K562 (cell line): ENCODE results near the gene ZCCHC24. TPM values are rescaled to one million over a fixed set of nuclear protein-coding genes. Genes with fewer than 3 reads are reported as not detected.

ENCODE experiments used
- ATF7 ChIP-seq: fragments of 450-650 bp; IDR thresholded peaks from 2 replicates; pipeline ENCODE4 v1.7.1; 2014; ENCODE audit warnings: mild to moderate bottlenecking, moderate library complexity
- CBFA2T3 ChIP-seq: fragments of 450-650 bp; IDR thresholded peaks from 2 replicates; pipeline ENCODE4 v1.6.1; 2017
- ELF2 ChIP-seq: fragments of 250-450 bp; sonication (Bioruptor Pico); IDR thresholded peaks from 2 replicates; pipeline ENCODE4 v1.5.0; 2021; ENCODE audit warnings: mild to moderate bottlenecking
- FOSL1 ChIP-seq: fragments of 200-800 bp; sonication (Bioruptor generic); conservative IDR thresholded peaks from 2 replicates; pipeline ENCODE4 v1.6.1; 2016; ENCODE audit warnings: missing genetic modification characterization, missing compliant biosample characterization
- GABPB1 ChIP-seq: sonication (generic); formaldehyde crosslinking; IDR thresholded peaks from 2 replicates; pipeline ENCODE4 v1.8.0; 2022; ENCODE audit warnings: mild to moderate bottlenecking, missing genetic modification reagents
- JUN ChIP-seq, 2 experiments: sonication (generic) in 1 of 2; formaldehyde crosslinking in 1 of 2; IDR thresholded peaks; 2 replicates each; pipeline versions ENCODE4 v1.6.1 to v1.8.0; 2012 to 2022; ENCODE audit warnings: borderline replicate concordance in 2 of 2, mild to moderate bottlenecking in 2 of 2, improper control_type of control experiment in 1 of 2, low read depth in 1 of 2, low read length in 1 of 2, missing genetic modification reagents in 1 of 2
- MAZ ChIP-seq, 2 experiments: fragments of 450-650 bp in 1 of 2; sonication (generic) in 1 of 2; formaldehyde crosslinking; IDR thresholded peaks in 1 of 2; conservative IDR thresholded peaks in 1 of 2; 2 replicates each; pipeline versions ENCODE4 v1.4.0 to v1.5.0; 2020; ENCODE audit warnings: mild to moderate bottlenecking in 1 of 2, missing genetic modification reagents in 1 of 2
- MED1 ChIP-seq: sonication (generic); formaldehyde crosslinking; IDR thresholded peaks from 2 replicates; pipeline ENCODE4 v1.8.1; 2023; ENCODE audit warnings: missing genetic modification reagents, borderline replicate concordance
- POLR2A ChIP-seq: fragments of 450-650 bp; conservative IDR thresholded peaks from 2 replicates; pipeline ENCODE4 v1.6.1; 2016
- TAF9B ChIP-seq: fragments of 450-650 bp; IDR thresholded peaks from 2 replicates; pipeline ENCODE4 v1.6.1; 2018; ENCODE audit warnings: mild to moderate bottlenecking; ENCODE audit not compliant: partially characterized antibody
- ZBTB26 ChIP-seq: fragments of 450-650 bp; formaldehyde crosslinking; IDR thresholded peaks from 2 replicates; pipeline ENCODE4 v1.4.0; 2022; ENCODE audit warnings: missing genetic modification characterization
- ZNF436 ChIP-seq: fragments of 250-450, 450-650 bp; sonication (Bioruptor Pico); formaldehyde crosslinking; IDR thresholded peaks from 2 replicates; pipeline ENCODE4 v1.7.0; 2020; ENCODE audit warnings: mild to moderate bottlenecking
- ZNF507 ChIP-seq: conservative IDR thresholded peaks from 2 replicates; pipeline ENCODE4 v1.6.1; 2017; ENCODE audit warnings: missing genetic modification characterization, missing compliant biosample characterization
- ZNF655 ChIP-seq: fragments of 250-450 bp; sonication (Bioruptor Pico); IDR thresholded peaks from 2 replicates; pipeline ENCODE4 v1.5.0; 2021
- polyA plus RNA-seq, 8 experiments: library from polyadenylated mRNA; depleted of rRNA in 4 of 8; stranded (reverse) in 5 of 8; unstranded in 3 of 8; fragments of >200 nt; fragmentation: Nextera tagmentation in 2 of 8; fragmentation: Illumina TruSeq in 1 of 8; extraction: Ambion mirVana in 2 of 8; extraction: Trizol in 1 of 8; gene quantifications; 2 replicates each; pipeline versions ENCODE4 v1.2.1 to v1.2.3, GENCODE V29; 2011 to 2014; ENCODE audit warnings: inconsistent platforms in 1 of 8, missing spikeins in 1 of 8
- total RNA-seq, 7 experiments: library from RNA; depleted of rRNA in 6 of 7; stranded (reverse); fragments of >200 nt in 6 of 7; fragmentation: Illumina TruSeq in 2 of 7; extraction: Trizol in 2 of 7; gene quantifications; 2 replicates each; pipeline versions ENCODE4 v1.2.1 to v1.2.3, GENCODE V29; 2011 to 2021; ENCODE audit warnings: low replicate concordance in 1 of 7
- TF ChIP-seq, protein P1 (sequence below): fragments of 450-650 bp; conservative IDR thresholded peaks from 2 replicates; pipeline ENCODE4 v1.6.1; 2016; ENCODE audit warnings: missing genetic modification characterization, low read depth, mild to moderate bottlenecking, control low read depth, missing compliant biosample characterization
- TF ChIP-seq, protein P2 (sequence below): sonication (generic); formaldehyde crosslinking; IDR thresholded peaks from 2 replicates; pipeline ENCODE4 v1.8.1; 2023; ENCODE audit warnings: mild to moderate bottlenecking, missing genetic modification reagents
- TF ChIP-seq, protein P3 (sequence below): fragments of 150-350 bp; IDR thresholded peaks from 2 replicates; pipeline ENCODE4 v1.6.1; 2014; ENCODE audit warnings: low read depth, mild to moderate bottlenecking, low read length, borderline replicate concordance

Gene ZCCHC24
- total and polyA plus RNA-seq, 9 of the 15 experiments (the other 6 are each of a cell fraction or from before 2014, with no cell fraction given), result 0.84 to 11.0 (median 4.6) TPM

GRCh38 chr10:79387974-79388850 is 57.2 kb downstream of the ZCCHC24 start (continued):
- TF ChIP-seq, protein P1, sequence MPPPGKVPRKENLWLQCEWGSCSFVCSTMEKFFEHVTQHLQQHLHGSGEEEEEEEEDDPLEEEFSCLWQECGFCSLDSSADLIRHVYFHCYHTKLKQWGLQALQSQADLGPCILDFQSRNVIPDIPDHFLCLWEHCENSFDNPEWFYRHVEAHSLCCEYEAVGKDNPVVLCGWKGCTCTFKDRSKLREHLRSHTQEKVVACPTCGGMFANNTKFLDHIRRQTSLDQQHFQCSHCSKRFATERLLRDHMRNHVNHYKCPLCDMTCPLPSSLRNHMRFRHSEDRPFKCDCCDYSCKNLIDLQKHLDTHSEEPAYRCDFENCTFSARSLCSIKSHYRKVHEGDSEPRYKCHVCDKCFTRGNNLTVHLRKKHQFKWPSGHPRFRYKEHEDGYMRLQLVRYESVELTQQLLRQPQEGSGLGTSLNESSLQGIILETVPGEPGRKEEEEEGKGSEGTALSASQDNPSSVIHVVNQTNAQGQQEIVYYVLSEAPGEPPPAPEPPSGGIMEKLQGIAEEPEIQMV (tag), result no peak
- TF ChIP-seq ATF7 (no peak), ZNF655 (CRISPR knock-in tag) (no peak), ZNF436 (no peak), MAZ (CRISPR knock-in tag; conservative IDR thresholded peaks at IDR 0.05 in 1 of 2, IDR thresholded peaks at IDR 0.05 in 1 of 2) (no peak), GABPB1 (CRISPR knock-in tag) (no peak), POLR2A (no peak), ELF2 (CRISPR knock-in tag) (no peak), FOSL1 (no peak), CBFA2T3 (peak; percentile 95), ZBTB26 (CRISPR knock-in tag) (no peak), JUN (IDR thresholded peaks at IDR 0.05; ENCODE audit: borderline replicate concordance, low read depth, low read length) (no peak), JUN (CRISPR knock-in tag; IDR thresholded peaks at IDR 0.05; ENCODE audit: borderline replicate concordance) (no peak), TAF9B (no peak), ZNF507 (no peak), MED1 (CRISPR knock-in tag) (no peak)
- TF ChIP-seq, protein P2, sequence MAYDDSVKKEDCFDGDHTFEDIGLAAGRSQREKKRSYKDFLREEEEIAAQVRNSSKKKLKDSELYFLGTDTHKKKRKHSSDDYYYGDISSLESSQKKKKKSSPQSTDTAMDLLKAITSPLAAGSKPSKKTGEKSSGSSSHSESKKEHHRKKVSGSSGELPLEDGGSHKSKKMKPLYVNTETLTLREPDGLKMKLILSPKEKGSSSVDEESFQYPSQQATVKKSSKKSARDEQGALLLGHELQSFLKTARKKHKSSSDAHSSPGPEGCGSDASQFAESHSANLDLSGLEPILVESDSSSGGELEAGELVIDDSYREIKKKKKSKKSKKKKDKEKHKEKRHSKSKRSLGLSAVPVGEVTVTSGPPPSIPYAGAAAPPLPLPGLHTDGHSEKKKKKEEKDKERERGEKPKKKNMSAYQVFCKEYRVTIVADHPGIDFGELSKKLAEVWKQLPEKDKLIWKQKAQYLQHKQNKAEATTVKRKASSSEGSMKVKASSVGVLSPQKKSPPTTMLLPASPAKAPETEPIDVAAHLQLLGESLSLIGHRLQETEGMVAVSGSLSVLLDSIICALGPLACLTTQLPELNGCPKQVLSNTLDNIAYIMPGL, result no peak
- TF ChIP-seq, protein P3, sequence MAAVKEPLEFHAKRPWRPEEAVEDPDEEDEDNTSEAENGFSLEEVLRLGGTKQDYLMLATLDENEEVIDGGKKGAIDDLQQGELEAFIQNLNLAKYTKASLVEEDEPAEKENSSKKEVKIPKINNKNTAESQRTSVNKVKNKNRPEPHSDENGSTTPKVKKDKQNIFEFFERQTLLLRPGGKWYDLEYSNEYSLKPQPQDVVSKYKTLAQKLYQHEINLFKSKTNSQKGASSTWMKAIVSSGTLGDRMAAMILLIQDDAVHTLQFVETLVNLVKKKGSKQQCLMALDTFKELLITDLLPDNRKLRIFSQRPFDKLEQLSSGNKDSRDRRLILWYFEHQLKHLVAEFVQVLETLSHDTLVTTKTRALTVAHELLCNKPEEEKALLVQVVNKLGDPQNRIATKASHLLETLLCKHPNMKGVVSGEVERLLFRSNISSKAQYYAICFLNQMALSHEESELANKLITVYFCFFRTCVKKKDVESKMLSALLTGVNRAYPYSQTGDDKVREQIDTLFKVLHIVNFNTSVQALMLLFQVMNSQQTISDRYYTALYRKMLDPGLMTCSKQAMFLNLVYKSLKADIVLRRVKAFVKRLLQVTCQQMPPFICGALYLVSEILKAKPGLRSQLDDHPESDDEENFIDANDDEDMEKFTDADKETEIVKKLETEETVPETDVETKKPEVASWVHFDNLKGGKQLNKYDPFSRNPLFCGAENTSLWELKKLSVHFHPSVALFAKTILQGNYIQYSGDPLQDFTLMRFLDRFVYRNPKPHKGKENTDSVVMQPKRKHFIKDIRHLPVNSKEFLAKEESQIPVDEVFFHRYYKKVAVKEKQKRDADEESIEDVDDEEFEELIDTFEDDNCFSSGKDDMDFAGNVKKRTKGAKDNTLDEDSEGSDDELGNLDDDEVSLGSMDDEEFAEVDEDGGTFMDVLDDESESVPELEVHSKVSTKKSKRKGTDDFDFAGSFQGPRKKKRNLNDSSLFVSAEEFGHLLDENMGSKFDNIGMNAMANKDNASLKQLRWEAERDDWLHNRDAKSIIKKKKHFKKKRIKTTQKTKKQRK, result no peak
